Smooth muscle cell (in vitro differentiated cells): ENCODE measurements around the gene CRYL1. TPM values are rescaled to one million over a fixed set of nuclear protein-coding genes. Genes with fewer than 3 reads are reported as not detected.

Source experiments
- DNase-seq: peaks from one replicate; lab custom pipeline; 2025; ENCODE audit not compliant: unreplicated experiment; lab: John Stamatoyannopoulos, UW
- H2AFZ ChIP-seq: fragments of 200-600 bp; sonication (generic); 2 replicates; pipeline ENCODE4 v1.6.0; 2016; ENCODE audit warnings: antibody characterized with exemption, low read depth, mild to moderate bottlenecking
- H3F3A ChIP-seq: fragments of 200-600 bp; sonication (generic); 2 replicates; pipeline ENCODE4 v1.6.0; 2017; ENCODE audit warnings: antibody characterized with exemption, low read depth
- H3K27ac ChIP-seq: fragments of 200-600 bp; sonication (generic); 2 replicates; pipeline ENCODE4 v1.5.1; 2016; ENCODE audit warnings: low read depth, mild to moderate bottlenecking
- H3K27me3 ChIP-seq: fragments of 200-600 bp; sonication (generic); 2 replicates; pipeline ENCODE4 v1.6.1; 2016; ENCODE audit warnings: low read depth, mild to moderate bottlenecking
- H3K36me3 ChIP-seq: fragments of 200-600 bp; sonication (generic); 2 replicates; pipeline ENCODE4 v1.5.1; 2016; ENCODE audit warnings: low read depth
- H3K4me1 ChIP-seq: fragments of 200-600 bp; sonication (generic); 2 replicates; pipeline ENCODE4 v1.5.1; 2016; ENCODE audit warnings: low read depth
- H3K4me2 ChIP-seq: fragments of 200-600 bp; sonication (generic); 2 replicates; pipeline ENCODE4 v1.6.0; 2016; ENCODE audit warnings: mild to moderate bottlenecking
- H3K4me3 ChIP-seq: fragments of 200-600 bp; sonication (generic); 2 replicates; pipeline ENCODE4 v1.5.1; 2016; ENCODE audit warnings: mild to moderate bottlenecking
- H3K79me2 ChIP-seq: fragments of 200-600 bp; sonication (generic); 2 replicates; pipeline ENCODE4 v1.6.0; 2016; ENCODE audit warnings: low read depth, mild to moderate bottlenecking
- H3K9ac ChIP-seq: fragments of 200-600 bp; sonication (generic); 2 replicates; pipeline ENCODE4 v1.6.0; 2016; ENCODE audit warnings: low read depth
- H3K9me3 ChIP-seq: fragments of 200-600 bp; sonication (generic); replicated peaks from 2 replicates; pipeline ENCODE4 v1.5.1; 2016; ENCODE audit warnings: low read depth
- H4K20me1 ChIP-seq: fragments of 200-600 bp; sonication (generic); 2 replicates; pipeline ENCODE4 v1.6.0; 2016; ENCODE audit warnings: low read depth
- WGBS: methylation state at CpG from one replicate; pipeline ENCODE4 v1.1.7; 2016; ENCODE audit warnings: low lambda C conversion rate; 5-methylcytosine and 5-hydroxymethylcytosine counted together
- polyA plus RNA-seq: library from polyadenylated mRNA; unstranded; fragments of >200 nt; fragmentation: Nextera tagmentation; extraction: Ambion mirVana; gene quantifications from 2 replicates; pipeline ENCODE4 v1.2.1, GENCODE V29; 2016
- total RNA-seq: library from RNA; depleted of rRNA; stranded (reverse); fragments of >200 nt; gene quantifications from 2 replicates; pipeline ENCODE4 v1.2.3, GENCODE V29; 2014
- TF ChIP-seq, protein P1 (sequence below): fragments of 200-600 bp; sonication (generic); IDR thresholded peaks from 2 replicates; pipeline ENCODE4 v1.5.1; 2017; ENCODE audit warnings: borderline replicate concordance, mild to moderate bottlenecking, antibody characterized with exemption; ENCODE audit not compliant: insufficient read depth, poor library complexity, severe bottlenecking

The CRYL1 gene
- total and polyA plus RNA-seq, 2 experiments from 2014 or later: 6.5 to 12.4 TPM

DNA sequence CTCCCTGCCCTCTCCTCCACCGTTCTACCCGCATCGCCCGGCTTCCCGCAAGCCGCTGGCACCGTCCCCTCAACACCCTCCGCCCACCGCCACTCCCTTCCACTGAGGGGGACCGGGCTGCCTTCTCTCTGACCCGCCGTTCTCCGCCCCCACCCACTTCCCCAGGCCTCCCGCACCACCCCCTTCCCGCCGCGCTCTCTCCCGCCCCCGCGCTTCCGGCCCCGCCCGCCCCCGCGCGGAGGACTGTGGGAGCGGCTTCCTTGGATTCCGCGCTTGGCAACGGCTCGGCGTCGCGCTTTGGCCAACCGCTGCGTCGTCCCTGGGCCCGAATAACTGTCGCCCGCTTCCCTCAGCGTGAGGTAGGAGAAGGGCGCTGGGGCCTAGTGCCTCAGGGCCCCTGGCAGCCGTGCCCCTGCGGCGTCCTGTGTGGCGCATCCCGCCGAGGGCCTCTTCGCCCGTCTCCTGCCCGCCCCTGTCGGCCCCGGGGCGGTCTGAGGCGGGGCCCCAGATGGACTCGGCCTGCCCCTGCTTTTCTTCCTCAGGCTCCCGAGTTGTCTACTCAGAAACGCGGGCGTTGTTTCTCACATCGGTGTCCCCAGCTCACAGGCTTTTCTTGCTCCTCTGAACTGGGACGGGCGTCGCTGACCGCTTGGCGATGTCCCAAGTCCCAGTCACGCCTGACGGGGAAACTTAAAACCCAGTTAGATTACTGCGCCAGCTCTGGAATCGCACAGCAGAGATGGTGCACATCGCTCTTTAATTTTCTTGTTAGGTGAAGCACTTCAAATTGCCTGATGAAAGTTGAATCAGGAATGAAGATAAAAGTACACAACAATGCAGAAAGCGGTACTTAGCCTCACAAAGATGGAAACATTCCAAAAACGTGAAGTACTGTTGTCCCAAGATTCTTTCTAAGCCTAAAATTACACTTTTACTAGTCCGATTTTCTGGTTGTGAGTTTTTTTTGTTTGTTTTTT is 41.5 kb upstream of the CRYL1 start, which contains the start of gene IFT88:
IFT88 (plus strand) TSS at position 260 of the 977 bp plus-strand sequence. CDS start 7,229 bp downstream, outside the sequence.
- H4K20me1 ChIP-seq: no peaks in the 10 kb centered on the region
- peaks cover 24% of the 10 kb centered on the region for H3K79me2 ChIP-seq
- 2% methylated on average over 56 of the region's 74 CpGs for WGBS
- H3K9ac ChIP-seq: peak within 1 kb of the TSS; percentile 93
- H3K36me3 ChIP-seq: no peaks in the 10 kb centered on the region
- TF ChIP-seq, protein P1, sequence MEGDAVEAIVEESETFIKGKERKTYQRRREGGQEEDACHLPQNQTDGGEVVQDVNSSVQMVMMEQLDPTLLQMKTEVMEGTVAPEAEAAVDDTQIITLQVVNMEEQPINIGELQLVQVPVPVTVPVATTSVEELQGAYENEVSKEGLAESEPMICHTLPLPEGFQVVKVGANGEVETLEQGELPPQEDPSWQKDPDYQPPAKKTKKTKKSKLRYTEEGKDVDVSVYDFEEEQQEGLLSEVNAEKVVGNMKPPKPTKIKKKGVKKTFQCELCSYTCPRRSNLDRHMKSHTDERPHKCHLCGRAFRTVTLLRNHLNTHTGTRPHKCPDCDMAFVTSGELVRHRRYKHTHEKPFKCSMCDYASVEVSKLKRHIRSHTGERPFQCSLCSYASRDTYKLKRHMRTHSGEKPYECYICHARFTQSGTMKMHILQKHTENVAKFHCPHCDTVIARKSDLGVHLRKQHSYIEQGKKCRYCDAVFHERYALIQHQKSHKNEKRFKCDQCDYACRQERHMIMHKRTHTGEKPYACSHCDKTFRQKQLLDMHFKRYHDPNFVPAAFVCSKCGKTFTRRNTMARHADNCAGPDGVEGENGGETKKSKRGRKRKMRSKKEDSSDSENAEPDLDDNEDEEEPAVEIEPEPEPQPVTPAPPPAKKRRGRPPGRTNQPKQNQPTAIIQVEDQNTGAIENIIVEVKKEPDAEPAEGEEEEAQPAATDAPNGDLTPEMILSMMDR: no peak
- H3F3A ChIP-seq: peaks cover 13% of the 10 kb centered on the region
- H3K4me3 ChIP-seq: peak within 1 kb of the TSS; percentile 54
- peak within 1 kb of the TSS; percentile 83 for H2AFZ ChIP-seq
- H3K27me3 ChIP-seq: no peaks in the 10 kb centered on the region
- peak within 1 kb of the TSS; percentile 89 for H3K4me2 ChIP-seq
- peaks cover 9% of the 10 kb centered on the region for H3K4me1 ChIP-seq
- H3K9me3 ChIP-seq: no peaks in the 10 kb centered on the region
- H3K27ac ChIP-seq: peak within 1 kb of the TSS; percentile 97
- DNase-seq: peak; percentile 89

DNA sequence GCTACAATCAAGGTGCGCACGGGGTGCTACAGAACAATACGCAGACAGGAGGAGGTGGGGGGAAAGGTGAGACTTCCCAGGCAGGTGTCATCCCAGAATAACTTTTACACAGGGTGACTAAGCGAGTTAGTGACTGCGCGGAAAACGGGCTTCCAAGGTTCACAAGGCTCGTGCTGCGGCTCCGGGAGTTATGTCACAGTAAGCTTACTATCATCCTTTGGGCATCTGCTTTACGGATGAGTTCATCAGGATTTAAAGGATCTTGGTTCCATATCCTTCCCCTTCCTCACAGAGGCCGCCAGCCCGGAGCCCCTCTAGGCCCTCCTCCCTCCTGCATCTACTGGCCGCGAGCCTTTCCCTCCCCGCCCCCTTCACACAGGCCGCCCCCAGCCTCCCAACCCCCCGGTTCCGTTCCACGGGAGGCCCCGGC is 40.8 kb upstream of the CRYL1 start:
- no peak overlapping the region for H2AFZ ChIP-seq
- H3K4me1 ChIP-seq: peaks cover 9% of the 10 kb centered on the region
- H3K36me3 ChIP-seq: no peaks in the 10 kb centered on the region
- peaks cover 13% of the 10 kb centered on the region for H3F3A ChIP-seq
- H3K27ac ChIP-seq: peak overlapping the region; percentile 97
- 2% methylated on average over 13 of the region's 21 CpGs for WGBS
- peak overlapping the region; percentile 89 for H3K4me2 ChIP-seq
- no peaks in the 10 kb centered on the region for H3K9me3 ChIP-seq
- H3K4me3 ChIP-seq: peak overlapping the region; percentile 54
- H4K20me1 ChIP-seq: no peaks in the 10 kb centered on the region
- DNase-seq: no peak
- peaks cover 20% of the 10 kb centered on the region for H3K79me2 ChIP-seq
- TF ChIP-seq, protein P1: no peak
- H3K27me3 ChIP-seq: no peaks in the 10 kb centered on the region
- peak overlapping the region; percentile 93 for H3K9ac ChIP-seq

DNA sequence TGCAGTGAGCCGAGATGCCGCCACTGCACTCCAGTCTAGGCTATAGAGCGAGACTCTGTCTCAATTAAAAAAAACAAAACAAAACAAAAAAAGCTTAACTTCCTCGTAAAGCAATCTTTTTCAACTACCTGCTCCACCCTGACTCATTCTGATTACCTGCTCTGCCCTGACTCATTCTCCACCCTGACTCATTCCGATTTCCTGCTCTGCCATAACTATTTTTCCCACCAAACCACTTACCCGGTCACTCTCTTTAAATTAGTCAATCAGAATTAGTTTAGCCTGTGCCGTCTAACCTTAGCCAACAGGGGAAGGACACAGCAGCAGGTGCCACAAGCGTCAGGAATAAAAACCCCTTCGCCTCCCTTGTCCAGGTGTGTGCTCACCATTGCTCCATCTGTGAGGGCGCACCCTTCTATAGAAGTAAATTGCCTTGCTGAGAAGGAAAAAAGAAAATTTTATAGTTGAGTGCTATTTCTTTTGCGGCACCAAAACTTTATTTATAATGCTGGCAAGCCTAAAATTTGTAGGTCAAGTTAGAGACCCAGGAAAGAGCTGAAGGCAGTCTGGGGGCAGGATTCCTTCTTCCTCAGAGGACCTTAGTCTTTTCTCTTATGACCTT is 39.6 kb upstream of the CRYL1 start:
- Histone ChIP-seq H3K36me3 (no peaks in the 10 kb centered on the region), H3K27me3 (no peaks in the 10 kb centered on the region), H3K4me1 (peaks cover 9% of the 10 kb centered on the region), H3K9ac (no peak overlapping the region), H3K9me3 (no peaks in the 10 kb centered on the region), H3K79me2 (peaks cover 7% of the 10 kb centered on the region), H4K20me1 (no peaks in the 10 kb centered on the region), H2AFZ (no peak overlapping the region), H3K4me2 (no peak overlapping the region), H3F3A (peaks cover 13% of the 10 kb centered on the region), H3K27ac (peak overlapping the region; percentile 97), H3K4me3 (no peak overlapping the region)
- no peak for DNase-seq
- TF ChIP-seq, protein P1: no peak
- whole genome bisulfite sequencing: 87% methylated on average over 11 of the region's 11 CpGs
